Neural crest cell (in vitro differentiated cells): ENCODE data around the gene RALGAPA2. TPM values are rescaled to one million over a fixed set of nuclear protein-coding genes. Genes with fewer than 3 reads are reported as not detected.

Source experiments
- DNase-seq: peaks from one replicate; pipeline ENCODE4 v3.0.0; 2021; ENCODE audit warnings: low read depth, mixed read lengths, low spot score
- H3K27ac Mint-ChIP-seq: one replicate; pipeline ENCODE4 v1.8.0; 2021; ENCODE audit warnings: mild to moderate bottlenecking, mixed read lengths; ENCODE audit not compliant: unreplicated experiment
- H3K27me3 Mint-ChIP-seq: 2 replicates; pipeline ENCODE4 v1.8.0; 2021; ENCODE audit warnings: low read depth, mild to moderate bottlenecking, mixed read lengths
- H3K36me3 Mint-ChIP-seq: 2 replicates; pipeline ENCODE4 v1.8.0; 2021; ENCODE audit warnings: low read depth, mild to moderate bottlenecking, mixed read lengths
- H3K4me1 Mint-ChIP-seq: 2 replicates; pipeline ENCODE4 v1.8.0; 2021; ENCODE audit warnings: mixed read lengths
- H3K4me3 Mint-ChIP-seq: one replicate; pipeline ENCODE4 v1.8.0; 2021; ENCODE audit warnings: mild to moderate bottlenecking, mixed read lengths
- H3K9me3 Mint-ChIP-seq: 2 replicates; pipeline ENCODE4 v1.8.0; 2021; ENCODE audit warnings: mixed read lengths
- CTCF ChIP-seq: fragments of 200-600 bp; sonication (generic); conservative IDR thresholded peaks from 2 replicates; pipeline ENCODE4 v1.5.0; 2021; ENCODE audit warnings: antibody characterized with exemption, mild to moderate bottlenecking
- total RNA-seq: library from RNA; stranded (reverse); gene quantifications from 2 replicates; pipeline ENCODE4 v1.2.1, GENCODE V29; 2021

Gene RALGAPA2
- total RNA-seq, 1 donor from 2014 or later, result 29.3 TPM

GRCh38 chr20:20396794-20397193 is 315.6 kb downstream of the RALGAPA2 start:
- H3K27ac Mint-ChIP-seq, result peak overlapping the region; percentile 93
- H3K9me3 Mint-ChIP-seq, result no peaks in the 10 kb centered on the region
- peak overlapping the region; percentile 4 for H3K4me3 Mint-ChIP-seq
- H3K4me1 Mint-ChIP-seq, result peaks cover 42% of the 10 kb centered on the region
- no peak for DNase-seq
- TF ChIP-seq CTCF, result no peak
- H3K27me3 Mint-ChIP-seq, result peaks cover 92% of the 10 kb centered on the region
- peaks cover 5% of the 10 kb centered on the region for H3K36me3 Mint-ChIP-seq

- Mint-ChIP-seq H3K4me1 (peaks cover 42% of the 10 kb centered on the region), H3K4me3 (peak overlapping the region; percentile 53), H3K27ac (peak overlapping the region; percentile 93), H3K9me3 (no peaks in the 10 kb centered on the region), H3K27me3 (peaks cover 93% of the 10 kb centered on the region), H3K36me3 (peaks cover 5% of the 10 kb centered on the region)
- DNase-seq, result peak; percentile 31
- TF ChIP-seq CTCF, result no peak
Observed at GRCh38 chr20:20395903-20396568, 316.4 kb downstream of the RALGAPA2 start.

GRCh38 chr20:20395087-20395486 is 317.4 kb downstream of the RALGAPA2 start:
- H3K27me3 Mint-ChIP-seq, result peaks cover 90% of the 10 kb centered on the region
- no peak for DNase-seq
- H3K27ac Mint-ChIP-seq, result no peak overlapping the region
- no peak for TF ChIP-seq CTCF
- H3K36me3 Mint-ChIP-seq, result peaks cover 9% of the 10 kb centered on the region
- peaks cover 42% of the 10 kb centered on the region for H3K4me1 Mint-ChIP-seq
- H3K9me3 Mint-ChIP-seq, result no peaks in the 10 kb centered on the region
- no peak overlapping the region for H3K4me3 Mint-ChIP-seq

- Mint-ChIP-seq H3K9me3 (no peaks in the 10 kb centered on the region), H3K27me3 (peaks cover 80% of the 10 kb centered on the region), H3K4me1 (peaks cover 42% of the 10 kb centered on the region), H3K4me3 (no peak overlapping the region), H3K36me3 (peaks cover 4% of the 10 kb centered on the region), H3K27ac (no peak overlapping the region)
- TF ChIP-seq CTCF, result no peak
- DNase-seq, result no peak
Observed at GRCh38 chr20:20393207-20394120, 319.0 kb downstream of the RALGAPA2 start.

- H3K36me3 Mint-ChIP-seq, result peaks cover 7% of the 10 kb centered on the region
- H3K27ac Mint-ChIP-seq, result no peak overlapping the region
Observed at GRCh38 chr20:20391766-20392165, 320.7 kb downstream of the RALGAPA2 start.

More at GRCh38 chr20:20391766-20392165, 320.7 kb downstream of the RALGAPA2 start:
- Mint-ChIP-seq H3K27me3 (peaks cover 67% of the 10 kb centered on the region), H3K4me1 (peaks cover 31% of the 10 kb centered on the region), H3K9me3 (no peaks in the 10 kb centered on the region), H3K4me3 (no peak overlapping the region)
- no peak for DNase-seq
- TF ChIP-seq CTCF, result no peak
